OCI-LY7 (cell line): ENCODE data around the gene CLSTN2.

Experiments used
- EZH2phosphoT487 ChIP-seq: fragments of 200-600 bp; sonication (generic); IDR thresholded peaks from 2 replicates; pipeline ENCODE4 v1.6.1; 2018; ENCODE audit warnings: low read depth, borderline replicate concordance, mild to moderate bottlenecking, mixed run types, antibody characterized with exemption, low read length, moderate library complexity, mixed read lengths
- TF ChIP-seq, protein P1 (sequence below): fragments of 200-600 bp; sonication (generic); conservative IDR thresholded peaks from 2 replicates; pipeline ENCODE4 v1.5.1; 2014; ENCODE audit warnings: mild to moderate bottlenecking, antibody characterized with exemption, low read length, moderate library complexity, mixed read lengths

DNA sequence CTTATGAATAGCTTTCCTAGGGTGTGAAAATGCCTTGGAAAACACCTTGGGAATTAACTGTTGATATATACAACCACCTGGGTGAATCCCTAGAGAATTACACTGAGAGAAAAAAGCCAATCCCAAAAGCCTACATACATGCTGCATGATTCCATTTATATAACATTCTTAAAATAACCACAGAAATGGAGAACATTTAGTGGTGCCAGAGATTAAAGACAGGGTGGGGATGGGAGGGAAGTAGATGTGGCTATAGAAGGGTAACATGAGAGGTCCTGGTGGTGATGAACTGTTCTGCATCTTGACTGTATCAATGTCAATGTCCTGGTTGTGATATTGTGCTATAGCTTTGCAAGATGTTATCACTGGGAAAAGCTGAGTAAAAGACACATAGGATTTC, 291.0 kb downstream of the CLSTN2 start:
- TF ChIP-seq, protein P1, sequence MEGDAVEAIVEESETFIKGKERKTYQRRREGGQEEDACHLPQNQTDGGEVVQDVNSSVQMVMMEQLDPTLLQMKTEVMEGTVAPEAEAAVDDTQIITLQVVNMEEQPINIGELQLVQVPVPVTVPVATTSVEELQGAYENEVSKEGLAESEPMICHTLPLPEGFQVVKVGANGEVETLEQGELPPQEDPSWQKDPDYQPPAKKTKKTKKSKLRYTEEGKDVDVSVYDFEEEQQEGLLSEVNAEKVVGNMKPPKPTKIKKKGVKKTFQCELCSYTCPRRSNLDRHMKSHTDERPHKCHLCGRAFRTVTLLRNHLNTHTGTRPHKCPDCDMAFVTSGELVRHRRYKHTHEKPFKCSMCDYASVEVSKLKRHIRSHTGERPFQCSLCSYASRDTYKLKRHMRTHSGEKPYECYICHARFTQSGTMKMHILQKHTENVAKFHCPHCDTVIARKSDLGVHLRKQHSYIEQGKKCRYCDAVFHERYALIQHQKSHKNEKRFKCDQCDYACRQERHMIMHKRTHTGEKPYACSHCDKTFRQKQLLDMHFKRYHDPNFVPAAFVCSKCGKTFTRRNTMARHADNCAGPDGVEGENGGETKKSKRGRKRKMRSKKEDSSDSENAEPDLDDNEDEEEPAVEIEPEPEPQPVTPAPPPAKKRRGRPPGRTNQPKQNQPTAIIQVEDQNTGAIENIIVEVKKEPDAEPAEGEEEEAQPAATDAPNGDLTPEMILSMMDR = no peak
- no peak for TF ChIP-seq EZH2phosphoT487
